LNCAP (cell line): Measurements from ENCODE around the gene GPA33.

Source experiments
- TF ChIP-seq, protein P1 (sequence below): fragments of 450-650 bp; IDR thresholded peaks from 2 replicates; pipeline ENCODE4 v1.5.1; 2017; ENCODE audit warnings: mild to moderate bottlenecking

Gene GPA33

DNA sequence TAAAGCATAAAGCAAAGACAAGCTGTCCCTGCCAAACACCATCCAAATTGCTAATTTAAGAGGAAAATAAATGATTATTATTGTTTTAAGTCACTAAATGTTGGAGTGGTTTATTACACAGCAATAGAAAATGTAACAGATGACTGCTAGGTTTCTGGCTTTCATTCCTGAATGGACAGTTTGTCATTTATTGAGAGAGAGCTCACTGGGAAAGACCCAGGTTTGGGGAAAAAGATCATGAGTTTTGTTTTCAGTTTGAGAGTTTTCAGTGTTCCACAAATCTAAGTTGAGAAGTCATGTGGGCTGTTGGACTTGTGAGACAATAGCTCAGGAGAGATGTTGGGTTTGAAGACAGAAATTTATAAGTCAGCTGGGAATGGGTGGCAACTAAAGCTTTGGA, 5.4 kb downstream of the GPA33 start:
- TF ChIP-seq, protein P1, sequence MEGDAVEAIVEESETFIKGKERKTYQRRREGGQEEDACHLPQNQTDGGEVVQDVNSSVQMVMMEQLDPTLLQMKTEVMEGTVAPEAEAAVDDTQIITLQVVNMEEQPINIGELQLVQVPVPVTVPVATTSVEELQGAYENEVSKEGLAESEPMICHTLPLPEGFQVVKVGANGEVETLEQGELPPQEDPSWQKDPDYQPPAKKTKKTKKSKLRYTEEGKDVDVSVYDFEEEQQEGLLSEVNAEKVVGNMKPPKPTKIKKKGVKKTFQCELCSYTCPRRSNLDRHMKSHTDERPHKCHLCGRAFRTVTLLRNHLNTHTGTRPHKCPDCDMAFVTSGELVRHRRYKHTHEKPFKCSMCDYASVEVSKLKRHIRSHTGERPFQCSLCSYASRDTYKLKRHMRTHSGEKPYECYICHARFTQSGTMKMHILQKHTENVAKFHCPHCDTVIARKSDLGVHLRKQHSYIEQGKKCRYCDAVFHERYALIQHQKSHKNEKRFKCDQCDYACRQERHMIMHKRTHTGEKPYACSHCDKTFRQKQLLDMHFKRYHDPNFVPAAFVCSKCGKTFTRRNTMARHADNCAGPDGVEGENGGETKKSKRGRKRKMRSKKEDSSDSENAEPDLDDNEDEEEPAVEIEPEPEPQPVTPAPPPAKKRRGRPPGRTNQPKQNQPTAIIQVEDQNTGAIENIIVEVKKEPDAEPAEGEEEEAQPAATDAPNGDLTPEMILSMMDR, result no peak

DNA sequence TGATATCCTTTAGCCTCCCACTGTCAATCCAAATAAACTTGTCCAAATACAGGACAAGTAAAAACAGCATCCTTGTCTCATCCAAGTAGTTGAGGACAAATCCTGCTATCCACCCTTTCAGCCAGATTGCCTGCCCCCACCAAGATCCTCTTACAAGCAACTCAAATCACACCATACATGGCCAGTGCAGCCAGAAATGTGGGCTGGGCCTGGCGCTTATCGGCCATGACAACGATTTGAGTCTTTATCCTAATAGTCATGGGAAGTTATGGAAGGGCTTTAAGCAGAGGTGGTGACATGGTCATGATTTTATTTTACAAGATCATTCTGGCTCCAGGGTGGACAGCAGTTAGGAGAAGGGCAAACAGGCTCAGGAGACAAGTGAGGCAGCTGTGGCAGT, 6.3 kb downstream of the GPA33 start:
- TF ChIP-seq, protein P1, result no peak

DNA sequence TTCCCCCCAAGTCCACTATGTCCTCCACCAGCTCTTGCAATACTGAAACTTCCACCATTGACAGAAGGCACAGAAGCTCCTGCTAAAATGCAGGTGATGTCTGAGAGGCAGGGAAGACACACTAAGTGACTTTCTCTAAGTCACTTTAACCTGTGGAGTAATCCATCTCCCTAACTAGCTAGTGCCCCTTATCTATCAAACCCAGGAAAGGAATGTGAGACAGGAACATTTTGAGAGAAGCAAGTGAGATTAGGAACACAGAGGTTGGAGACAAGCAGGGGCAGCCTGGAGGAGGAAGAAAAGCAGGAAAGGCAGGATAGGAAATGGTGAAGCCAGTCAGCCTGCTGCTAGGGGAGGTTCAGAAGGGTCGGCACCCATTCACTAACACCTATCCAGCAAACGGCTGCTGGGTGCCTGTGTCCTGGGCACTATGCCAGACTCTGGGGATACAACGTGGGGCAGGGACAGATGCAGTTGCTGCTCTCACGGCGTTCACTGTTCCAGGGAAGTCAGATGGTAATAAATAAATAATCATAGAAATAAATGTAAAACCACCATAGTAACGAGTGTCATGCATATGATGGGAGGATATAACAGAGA, 7.0 kb downstream of the GPA33 start:
- TF ChIP-seq, protein P1, result no peak

DNA sequence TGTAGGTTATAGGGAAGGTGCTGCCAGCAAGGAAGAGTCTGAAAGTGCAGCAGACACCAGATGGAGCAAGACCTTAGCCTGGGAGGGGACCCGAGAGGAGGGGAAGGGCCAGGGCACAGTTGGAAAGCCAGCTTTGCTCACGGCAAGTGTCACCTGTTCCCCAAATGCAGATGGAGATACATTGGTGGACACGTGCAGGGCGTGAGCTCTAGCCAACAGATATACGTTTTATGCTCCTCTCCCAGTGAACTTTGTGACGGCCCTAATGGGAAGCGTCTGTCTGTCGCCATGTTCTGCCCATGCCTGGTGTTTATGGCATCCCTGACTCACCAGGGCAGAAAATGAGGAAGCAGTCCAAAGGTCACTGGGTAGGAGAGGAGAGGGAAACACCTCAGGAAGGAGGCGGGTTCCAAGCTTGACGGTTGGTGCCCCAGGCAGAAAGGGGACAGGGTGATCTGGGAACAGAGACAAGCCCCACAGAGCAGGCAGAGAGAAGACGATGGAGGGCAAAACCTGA, 7.6 kb downstream of the GPA33 start:
- TF ChIP-seq, protein P1, result no peak

DNA sequence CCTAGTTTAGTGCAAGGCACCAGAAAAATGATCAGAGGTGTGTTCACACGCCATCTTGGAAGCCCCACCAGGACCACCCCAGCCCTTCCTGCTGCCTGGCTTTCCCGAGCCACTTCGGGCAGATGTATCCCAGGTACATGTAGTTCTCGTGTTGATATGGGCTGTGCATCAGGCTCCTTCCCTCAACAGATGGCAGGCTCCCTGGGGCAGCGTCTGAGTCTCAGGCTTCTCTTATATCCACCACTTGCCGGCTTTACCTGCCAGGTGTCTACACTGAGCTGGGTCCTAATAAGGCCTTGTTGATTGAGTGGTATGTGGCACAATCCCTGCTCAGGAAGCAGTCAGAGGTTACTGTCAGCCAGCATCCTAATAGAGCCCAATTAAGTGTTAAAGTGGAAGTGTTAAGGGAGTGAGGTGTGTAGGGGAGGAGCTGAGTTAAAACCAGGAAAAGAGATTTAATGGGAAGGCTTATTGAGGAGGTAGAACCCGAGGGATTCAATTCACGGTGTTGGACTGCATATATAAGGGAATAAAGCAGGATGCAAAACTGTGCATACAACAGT, 8.5 kb downstream of the GPA33 start:
- TF ChIP-seq, protein P1, result no peak

DNA sequence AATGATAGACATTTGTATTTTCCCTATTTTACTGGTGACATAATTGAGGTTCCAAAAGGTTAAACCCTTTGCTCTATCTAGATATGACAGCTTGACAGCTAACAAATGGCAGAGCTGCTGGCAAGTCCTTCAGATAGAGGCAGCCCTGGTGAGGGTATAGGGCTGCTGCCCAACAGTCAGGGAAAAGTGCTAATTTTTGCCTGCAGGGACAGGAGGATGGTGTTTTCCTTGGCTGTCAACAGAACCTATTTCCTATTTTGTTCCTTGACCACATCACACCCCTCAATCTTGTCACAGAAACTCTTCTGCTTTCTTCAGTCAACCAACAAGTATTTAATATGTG, 12.3 kb downstream of the GPA33 start:
- TF ChIP-seq, protein P1, result no peak

DNA sequence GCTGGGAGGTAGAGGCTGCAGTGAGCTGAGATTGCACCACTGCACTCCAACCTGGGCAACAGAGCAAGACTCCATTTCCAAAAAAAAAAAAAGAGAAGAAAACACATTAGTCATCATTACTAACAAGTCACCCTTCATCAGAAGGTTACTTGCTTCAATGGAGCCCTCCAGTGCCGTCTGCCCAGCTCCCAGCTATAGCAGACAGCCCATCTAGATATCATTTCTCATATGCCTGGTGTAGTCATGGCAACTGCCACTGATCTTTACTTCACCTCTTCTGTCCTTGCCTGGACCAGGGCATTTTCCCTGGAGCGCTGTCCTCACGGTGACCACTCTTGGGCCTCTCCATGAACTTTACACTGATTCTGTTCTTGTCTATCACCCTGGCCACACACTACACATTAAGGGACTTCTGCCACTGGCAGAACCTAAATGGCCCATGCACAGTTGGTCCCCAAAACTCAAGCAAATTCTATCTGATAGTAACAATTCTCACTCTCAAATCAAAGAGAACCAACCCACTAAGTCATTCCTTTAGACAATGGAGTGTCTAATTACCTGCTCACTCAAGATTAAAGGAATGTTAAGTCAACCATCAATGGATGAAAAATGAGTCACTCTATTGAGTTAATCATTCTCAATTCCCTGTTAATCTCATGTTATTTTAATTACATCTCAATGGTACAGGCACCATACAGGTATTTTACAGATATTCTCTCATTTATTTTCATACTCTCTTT, 12.9 kb downstream of the GPA33 start:
- TF ChIP-seq, protein P1, result no peak
